Activated CD4-positive, alpha-beta T cell treated with anti-CD3 and anti-CD28 coated beads, Interleukin-2, amount 50 U/mL, for 1 hour (primary cell): ENCODE measurements around the gene TNS1.

Experiments
- DNase-seq: peaks from one replicate; pipeline ENCODE4 v3.0.0-alpha.2; 2020

Gene TNS1

DNA sequence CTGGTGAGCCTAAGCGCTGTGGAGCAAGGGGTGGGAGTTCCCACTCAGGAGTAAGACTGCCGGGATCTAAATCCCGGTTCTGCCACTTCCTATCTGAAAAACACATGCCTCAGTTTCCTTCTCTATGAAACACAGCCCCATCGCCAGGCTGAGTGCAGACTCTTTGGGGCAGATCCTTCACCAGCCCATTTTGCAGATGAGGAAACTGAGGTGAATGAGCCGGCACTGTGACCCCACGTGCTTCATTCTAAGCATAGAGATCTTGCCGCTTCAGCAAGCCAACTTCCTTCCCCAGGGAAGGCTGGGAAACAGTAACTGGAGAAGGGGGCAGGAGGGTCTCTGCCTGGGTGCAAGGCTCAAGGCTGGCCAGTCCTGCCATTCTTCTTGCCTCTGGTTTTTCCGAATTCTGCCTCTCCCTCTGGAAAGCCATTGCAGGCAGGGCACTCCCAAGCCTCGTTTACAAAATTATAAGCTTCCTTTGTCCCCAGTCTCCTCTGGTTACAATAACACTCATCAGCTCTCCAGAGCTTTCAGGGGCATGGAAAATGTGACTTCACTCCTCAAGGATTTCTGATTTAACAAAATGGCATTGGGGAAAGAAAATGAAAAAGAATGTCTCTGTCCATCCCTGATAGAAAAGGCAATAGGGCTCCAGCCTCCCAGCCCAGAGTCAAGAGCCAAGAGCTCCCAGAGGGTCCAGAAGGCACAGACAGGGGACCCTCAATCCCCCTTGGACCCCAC is 249.2 kb downstream of the TNS1 start:
- DNase-seq = no peak

DNA sequence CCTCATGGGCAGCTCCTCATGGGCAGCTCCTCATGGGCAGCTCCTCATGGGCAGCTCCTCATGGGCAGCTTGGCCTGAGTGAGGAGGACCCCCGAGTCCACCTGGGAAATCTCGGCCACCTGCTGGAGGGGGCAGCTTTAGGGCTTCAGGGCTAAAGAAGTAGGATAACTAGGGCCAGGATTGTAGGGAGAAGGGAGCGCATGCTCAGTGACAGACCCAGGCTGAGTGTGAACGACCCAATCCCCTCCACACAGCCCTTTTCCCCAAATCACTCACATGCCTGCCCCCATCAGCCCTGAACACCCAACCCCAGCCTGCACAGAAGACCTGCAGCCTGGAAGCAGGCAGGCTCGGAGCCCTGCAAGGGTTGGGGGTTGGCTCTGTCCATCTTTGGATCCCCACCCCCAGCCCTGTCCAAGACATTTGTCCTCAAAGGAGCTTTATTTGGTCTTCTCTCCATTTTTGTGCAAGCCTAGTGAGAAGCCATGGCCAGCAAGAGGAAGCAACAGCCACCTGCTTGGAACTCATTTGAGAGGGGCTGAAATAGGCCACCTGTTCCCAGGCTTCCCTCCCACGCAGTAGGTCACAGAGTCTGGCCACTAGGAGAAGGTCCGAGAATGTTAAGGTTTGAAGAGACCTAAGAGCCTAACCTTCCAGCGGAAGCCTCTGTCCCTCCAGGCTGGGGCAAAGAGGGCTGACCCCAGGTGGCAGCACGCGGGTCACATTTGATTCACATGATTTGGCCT is 249.9 kb downstream of the TNS1 start:
- DNase-seq = no peak

DNA sequence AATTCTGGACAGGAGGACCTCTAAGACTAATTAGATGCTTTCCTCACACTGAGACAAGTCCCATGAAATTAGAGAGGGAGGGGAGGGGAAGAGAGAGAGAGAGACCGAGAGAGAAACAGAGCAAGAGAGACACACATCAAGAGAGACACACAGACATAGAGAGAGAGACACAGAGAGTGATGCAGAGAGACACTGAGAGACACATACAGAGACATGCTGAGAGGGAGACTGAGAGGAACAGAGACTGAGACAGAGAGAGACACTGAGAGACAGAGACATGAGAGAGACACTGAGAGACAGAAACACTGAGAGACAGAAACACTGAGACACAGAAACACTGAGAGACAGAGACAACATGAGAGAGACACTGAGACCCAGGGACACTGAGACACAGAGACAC is 250.8 kb downstream of the TNS1 start:
- no peak for DNase-seq

DNA sequence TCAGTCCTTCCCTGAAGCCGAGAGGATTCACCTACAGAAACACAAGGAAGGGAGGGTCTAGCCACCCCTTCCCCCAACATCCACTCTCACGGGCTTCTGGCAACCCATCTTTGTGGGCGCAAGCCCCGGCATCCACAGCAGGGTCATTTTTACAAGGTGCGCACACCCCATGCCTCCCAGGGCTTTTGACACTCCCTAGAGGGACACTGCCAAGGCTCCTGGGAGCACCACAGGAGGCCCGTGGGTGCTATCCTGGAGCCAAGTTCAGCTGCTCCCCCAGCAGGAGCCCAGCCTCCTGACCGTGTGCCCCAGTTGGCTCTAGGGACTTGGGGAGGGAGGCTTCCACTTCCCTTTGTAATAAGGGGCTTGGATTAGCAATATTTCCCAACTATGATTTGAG is 251.6 kb downstream of the TNS1 start:
- no peak for DNase-seq
